GM19099 (cell line): Measurements from ENCODE around the gene OSBP2.

Experiments
- POLR2A ChIP-seq: IDR thresholded peaks from 3 replicates; pipeline ENCODE4 v1.6.1; 2011; ENCODE audit warnings: low read depth; ENCODE audit not compliant: insufficient read length; ENCODE audit errors: extremely low read depth

Gene OSBP2

DNA sequence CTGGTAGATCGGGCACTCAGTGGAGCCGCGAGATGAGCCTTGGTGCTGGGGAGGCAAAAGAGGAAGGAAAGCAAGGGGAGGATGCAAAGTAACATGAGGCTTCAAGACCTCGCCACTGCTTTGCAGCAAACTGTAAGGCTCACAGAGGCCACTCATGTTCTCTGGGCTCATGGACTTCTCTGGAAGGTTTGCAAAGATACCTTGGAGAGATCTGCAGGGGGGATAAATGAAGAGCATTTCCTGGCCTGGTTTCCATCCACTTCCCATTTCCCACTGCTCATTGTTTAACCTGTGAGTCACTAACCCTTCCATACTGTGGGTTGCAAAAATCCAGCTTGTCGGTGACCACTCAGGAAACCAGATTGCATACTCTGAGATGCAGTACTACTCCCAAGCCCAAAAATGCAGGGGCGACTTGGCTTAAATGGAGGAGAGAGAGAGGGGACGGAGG is 38.5 kb downstream of the OSBP2 start:
- no peak for TF ChIP-seq POLR2A

DNA sequence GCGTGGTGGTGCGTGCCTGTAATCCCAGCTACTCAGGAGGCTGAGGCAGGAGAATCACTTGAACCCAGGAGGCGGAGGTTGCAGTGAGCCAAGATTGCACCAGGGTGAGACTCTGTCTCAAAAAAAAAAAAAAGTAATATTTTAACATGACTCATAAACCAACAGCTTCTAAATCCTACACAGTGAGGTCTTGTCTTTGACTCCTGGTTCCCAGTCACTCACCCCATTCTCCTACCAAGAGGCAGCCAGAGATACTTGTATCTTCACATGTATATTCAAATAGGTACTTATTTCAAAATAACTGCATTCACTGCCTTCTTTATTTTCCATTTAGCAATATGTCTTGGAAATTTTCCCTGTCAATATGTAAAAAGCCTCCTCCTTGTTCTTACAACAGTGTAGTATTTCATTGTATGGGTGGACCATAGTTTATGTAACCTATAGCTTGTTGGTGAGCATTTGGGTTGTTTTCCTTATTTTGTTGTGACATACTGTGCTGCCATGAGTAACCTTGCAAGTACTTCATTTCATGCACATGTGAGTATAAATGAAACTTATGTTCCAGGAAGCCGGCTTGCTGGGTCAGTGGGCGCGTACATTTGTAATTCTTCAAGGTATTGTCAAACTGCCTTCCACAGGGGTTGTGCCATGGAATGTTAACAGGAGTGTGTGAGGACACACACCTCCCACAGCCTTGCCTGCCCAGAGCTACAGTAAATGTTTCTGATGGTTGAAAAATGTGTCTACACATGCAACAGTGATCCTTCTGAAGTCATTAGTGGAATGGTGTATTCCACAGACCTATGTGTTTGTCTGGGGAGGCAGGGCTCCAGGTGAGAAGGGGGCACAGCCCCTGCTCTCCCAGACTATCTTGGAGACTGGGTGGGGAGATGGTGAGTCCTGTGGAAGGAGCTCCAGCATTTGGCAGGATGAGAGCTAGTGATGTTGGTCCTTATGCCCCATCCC is 47.9 kb downstream of the OSBP2 start:
- TF ChIP-seq POLR2A = no peak

DNA sequence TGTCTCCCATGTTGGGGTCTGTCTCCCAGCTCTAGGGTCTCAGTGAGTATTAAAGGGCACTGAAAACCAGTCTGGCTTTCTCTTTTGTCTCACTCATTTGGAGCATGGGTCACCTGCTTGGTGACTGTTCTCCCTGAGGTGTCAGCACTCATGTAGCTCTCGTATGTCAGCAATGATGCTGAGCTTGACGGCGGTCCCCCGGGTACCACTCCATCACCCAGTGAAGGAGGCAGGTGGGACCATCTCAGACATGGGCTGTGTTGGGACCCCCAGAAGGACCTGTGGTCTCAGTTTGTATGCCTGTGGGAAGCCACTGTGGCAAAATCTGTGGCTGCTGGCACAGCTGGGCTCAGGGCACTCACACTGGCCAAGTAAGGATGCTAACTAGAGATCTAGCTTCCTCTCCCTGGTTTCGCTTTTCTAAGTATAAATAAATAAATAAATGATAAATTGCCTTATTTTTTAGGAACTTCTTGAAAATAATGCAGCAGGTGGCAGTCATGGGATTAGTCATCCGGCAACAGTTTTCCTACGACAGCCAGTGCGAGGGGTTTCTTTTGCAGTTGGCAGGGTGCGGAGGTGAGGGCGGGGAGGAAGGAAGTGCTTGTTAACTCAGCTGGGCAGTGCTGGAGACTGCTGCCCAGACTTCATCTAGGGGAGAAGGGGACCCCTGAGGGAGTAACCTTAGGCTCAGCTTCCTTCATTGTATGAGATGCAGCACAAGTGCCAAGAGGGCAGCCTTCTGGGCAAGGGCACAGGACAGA is 48.8 kb downstream of the OSBP2 start:
- no peak for TF ChIP-seq POLR2A

DNA sequence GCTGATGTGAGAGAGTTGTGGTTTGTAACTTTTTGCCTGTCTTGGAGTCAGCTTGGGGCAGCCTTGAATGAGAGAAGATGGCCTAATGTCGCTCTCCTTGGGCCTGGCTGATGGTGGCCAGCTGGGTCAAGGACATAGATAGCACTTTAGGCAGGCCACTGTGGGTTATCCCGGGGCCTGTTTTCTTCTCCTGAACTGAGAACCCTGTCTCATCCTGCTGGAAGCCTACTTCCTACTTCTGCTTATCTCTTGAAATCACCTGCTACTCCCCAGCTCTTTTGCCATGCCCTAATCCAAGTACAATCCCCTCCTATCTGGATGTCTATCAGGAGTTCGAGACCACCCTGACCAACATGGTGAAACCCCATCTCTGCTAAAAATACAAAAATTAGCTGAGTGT is 49.5 kb downstream of the OSBP2 start:
- TF ChIP-seq POLR2A = no peak

DNA sequence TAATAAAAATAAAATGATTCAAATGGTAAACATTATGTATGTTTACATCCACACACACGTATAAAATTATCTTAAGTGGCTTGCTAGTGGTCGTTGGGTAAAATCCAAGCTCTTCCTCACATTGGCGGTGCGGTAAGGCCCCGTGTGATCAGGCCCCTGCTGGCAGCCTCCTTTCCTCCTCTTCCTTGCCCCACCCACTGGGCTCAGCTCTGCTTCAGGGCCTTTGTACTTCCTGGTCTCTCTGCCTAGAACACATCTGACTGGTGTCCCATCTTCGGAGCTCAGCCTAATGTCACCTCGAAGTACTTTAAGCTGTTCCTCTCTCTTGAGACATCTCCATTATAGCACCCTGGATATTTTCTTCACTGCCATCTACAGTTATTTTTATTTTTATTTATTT is 52.8 kb downstream of the OSBP2 start:
- no peak for TF ChIP-seq POLR2A

DNA sequence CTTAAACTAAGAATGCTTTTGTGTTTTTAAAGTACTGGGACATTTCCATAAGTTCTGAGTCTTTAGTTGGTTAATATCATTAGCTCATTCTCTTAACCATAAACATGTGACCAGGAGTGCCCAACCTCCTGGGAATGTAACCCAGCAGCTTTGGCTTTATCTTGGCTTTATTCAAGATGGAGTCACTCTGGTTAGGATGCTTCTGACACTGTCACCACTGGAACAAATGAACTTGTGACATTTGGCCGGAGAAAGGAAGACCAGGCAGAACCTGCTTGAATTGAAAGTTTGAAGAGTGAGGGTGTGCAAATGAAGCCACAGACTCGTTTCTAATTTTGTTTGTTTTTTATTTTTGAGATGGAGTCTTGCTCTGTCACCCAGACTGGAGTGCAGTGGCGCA is 54.6 kb downstream of the OSBP2 start:
- no peak for TF ChIP-seq POLR2A

DNA sequence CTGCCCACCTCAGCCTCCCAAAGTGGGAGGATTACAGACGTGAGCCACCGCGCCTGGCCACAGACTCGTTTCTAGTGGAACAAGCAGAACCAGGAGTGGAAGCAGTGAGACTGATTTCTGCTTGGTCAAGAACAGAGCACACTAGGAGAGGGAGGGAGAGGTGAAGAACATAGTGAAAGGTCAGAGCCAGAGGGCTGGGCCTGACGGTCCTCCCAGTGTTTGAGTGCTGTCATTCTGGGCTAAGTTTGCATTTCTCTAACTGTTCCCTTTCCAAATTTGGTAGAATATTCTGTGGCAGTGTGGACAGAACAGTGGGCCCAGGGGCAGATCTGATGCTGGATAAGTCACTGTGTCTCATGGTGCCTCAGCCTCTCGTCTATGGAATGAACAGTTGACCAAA is 55.2 kb downstream of the OSBP2 start:
- no peak for TF ChIP-seq POLR2A

DNA sequence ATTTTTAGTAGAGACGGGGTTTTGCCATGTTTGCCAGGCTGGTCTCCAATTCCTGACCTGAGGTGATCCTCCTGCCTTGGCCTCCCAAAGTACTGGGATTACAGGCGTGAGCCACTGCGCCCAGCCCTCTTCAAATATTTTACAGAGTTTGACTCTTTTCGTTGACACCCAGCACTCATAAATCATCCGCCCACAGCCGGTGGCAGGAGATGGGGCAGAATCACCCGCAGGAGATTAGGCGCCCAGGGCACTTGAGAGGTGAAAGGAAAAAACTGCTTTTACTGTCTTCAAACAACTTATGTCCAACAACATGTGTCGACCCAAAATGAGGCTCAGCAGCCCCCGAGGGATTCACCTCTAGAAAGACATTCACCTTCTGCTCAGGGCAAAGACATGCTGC is 56.9 kb downstream of the OSBP2 start:
- TF ChIP-seq POLR2A = no peak

DNA sequence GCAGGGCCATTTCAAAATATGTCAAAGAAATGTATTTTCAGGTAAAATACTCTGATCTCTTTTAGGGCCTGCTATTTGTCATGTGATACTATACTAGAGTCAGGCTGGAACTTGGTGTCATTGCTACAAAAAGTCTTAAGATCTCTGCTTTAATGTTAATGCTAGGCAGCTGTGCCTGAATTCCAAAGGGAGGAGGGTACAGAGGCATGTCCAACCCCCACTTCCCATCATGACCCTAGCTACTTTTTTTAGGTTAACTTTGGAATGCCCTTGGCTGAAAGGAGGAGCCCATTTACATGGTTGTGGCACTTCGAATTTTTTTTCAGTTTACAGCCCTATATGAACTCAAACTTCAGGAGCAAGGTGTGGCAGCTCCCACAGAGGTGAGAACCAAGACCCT is 58.1 kb downstream of the OSBP2 start:
- no peak for TF ChIP-seq POLR2A

DNA sequence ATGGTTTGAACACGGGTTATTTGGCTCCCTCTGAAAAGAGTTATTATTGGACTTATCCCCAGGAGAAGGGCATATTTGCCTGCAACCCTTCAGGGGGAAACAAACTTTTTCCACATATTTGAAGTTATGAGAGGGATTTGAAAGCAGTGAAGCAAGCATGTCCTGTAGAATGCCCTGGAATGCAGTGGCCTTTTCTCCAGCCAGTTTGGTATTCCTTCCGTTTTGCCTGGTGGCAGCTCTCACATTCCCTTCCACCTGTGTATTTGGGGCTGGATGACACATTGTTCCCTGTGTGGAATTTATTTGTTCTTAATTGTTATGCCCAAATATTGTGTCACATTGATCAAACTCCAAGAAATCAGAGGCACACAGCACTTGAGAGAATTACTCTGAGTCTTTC is 59.0 kb downstream of the OSBP2 start:
- no peak for TF ChIP-seq POLR2A

DNA sequence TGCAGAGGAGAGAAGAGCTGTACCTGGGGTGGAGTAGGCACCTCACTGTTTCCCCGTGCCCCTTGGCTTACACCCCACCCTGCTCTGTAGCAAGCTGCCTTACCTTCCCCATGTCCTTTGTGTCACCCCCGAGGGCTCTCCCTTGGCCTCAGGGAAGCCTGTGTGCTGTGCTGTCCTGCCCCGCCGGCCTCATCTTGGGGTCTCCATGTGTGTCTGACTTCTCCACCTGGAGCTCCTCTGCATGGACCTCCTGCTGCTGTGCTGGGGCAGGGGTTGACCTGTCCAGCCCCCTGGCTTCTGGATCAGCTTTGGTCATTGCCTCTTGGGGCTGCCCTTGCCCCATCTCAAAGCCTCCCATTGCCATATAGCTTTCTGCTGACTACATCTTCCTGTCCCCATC is 59.8 kb downstream of the OSBP2 start:
- no peak for TF ChIP-seq POLR2A

DNA sequence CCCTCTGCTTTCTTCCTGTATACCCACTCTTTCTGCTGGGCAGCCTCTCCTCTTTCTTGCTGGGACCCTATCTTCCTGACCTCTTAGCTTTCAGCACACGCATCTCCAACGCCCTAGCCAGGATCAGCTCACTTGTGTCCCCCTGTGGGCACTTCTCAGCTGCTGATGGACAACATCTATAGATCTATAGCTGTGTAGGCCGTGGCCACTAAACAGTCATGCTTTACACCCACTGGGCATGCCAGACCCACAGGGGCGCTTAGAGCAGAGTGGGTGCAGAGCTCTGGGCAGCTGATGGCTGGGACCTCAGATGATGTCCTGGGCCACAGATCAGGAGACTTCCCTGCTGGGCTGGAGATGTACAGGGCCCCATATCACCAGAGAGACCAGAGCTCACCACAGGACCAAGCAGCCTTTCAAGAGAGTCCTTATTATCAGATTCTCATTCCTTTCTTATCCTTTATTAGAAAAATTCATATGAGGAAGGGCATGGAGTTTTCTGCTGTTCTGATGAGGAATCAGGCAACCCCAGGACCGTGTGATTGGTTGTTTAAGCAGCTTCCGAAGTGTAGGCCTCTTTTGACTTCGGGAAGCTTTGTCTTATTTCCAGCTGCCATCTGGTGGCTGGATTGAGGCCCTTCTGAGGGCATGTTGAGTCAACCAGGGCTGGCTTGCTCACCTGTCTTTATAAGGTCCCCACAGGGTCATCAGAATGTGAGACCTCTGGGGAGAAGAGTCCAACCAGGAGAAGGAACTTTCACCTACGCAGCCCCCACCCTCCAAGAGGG is 60.5 kb downstream of the OSBP2 start:
- TF ChIP-seq POLR2A = no peak

DNA sequence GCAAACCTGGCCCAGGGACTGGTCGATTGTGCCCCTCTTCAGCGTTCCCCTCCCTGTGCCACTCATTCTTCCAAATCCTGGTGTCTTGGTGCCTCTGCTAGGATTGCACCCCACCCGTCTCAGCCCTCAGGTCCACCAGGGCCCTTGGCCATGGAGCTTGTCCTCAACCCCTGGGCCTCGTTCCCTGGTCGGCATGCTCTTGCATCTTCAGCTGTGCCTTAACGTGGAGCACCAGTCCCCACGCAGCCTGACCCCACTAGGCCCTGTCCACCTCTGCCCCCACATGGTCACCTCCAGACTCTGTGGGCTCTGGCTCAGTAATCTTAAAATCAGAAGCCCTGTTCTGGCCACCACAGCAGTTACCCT is 61.1 kb downstream of the OSBP2 start:
- no peak for TF ChIP-seq POLR2A

DNA sequence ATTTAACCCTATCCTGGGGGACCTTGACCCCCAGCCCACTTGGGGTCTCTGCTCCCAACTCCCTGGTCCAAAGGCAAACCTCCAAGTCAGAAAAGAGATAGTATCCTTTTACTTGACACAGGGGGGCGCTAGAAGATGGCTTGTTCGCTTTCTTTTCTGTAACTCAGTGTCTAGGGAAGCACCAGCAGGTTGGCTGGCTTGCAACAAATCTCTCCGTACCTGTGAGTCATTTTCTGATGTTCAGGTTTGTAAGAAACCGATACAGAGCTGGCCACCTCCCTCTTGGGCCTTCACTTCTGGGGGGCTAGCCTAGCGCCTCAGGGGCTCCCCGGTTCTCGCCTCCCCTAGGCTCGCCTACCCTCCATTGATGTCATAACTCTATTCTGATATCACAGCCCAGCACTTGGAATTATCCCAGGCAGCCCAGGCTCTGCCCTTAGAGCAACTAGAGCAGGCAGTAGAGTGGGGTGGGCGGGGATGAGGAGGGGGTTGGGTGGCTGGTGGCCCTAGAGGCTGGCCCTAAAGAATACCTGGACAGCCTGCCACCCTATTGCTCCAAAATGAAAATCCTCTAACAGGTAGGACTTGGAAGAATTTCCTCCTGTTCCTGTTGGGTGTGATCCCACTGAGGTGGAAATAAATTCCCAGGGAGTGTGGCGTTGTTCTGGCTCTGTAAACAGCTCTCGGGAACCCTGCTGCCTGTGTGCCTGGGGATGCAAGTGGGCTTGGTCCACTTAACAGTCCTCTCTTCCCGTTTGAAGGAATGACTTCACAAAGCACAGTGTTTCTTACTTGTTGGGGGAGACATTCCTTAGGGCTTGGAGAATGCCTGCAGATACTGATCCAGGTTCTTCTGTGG is 69.4 kb downstream of the OSBP2 start:
- TF ChIP-seq POLR2A = no peak
